HG03521 (cell line): Measurements from ENCODE around the gene TMEM245.
"Not testable (repeated sequence)": the region's sequence is repeated elsewhere in the genome, so short reads cannot be mapped to it uniquely, and the experiment has no call there.

ENCODE experiments used
- ATAC-seq: cut with Tn5 transposase; IDR thresholded peaks from one replicate; pipeline ENCODE4 v1.9.1; 2021; ENCODE audit warnings: mild to moderate bottlenecking, moderate library complexity; ENCODE audit not compliant: unreplicated experiment

Gene TMEM245

GRCh38 chr9:109072133-109072692 lies 47.5 kb downstream of the TMEM245 start:
- no peak for ATAC-seq

DNA sequence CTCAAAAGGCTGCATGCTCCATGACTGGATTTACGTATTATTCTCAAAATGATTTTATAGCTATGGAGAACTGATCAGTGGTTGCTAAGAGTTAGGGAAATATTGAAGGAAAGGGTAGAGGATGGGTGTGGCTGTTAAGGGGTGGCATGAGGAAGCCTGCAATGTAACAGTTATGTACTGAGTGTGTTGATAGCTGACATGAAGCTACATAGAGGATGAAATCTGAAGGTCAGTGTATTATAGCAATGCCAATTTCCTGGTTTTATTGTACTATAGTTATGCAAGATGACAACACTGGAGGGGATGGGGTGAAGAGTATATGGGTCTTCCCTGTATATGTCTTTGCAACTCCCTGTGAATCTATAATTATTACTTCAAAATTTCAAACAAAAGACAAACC lies 51.0 kb downstream of the TMEM245 start:
- no peak for ATAC-seq

DNA sequence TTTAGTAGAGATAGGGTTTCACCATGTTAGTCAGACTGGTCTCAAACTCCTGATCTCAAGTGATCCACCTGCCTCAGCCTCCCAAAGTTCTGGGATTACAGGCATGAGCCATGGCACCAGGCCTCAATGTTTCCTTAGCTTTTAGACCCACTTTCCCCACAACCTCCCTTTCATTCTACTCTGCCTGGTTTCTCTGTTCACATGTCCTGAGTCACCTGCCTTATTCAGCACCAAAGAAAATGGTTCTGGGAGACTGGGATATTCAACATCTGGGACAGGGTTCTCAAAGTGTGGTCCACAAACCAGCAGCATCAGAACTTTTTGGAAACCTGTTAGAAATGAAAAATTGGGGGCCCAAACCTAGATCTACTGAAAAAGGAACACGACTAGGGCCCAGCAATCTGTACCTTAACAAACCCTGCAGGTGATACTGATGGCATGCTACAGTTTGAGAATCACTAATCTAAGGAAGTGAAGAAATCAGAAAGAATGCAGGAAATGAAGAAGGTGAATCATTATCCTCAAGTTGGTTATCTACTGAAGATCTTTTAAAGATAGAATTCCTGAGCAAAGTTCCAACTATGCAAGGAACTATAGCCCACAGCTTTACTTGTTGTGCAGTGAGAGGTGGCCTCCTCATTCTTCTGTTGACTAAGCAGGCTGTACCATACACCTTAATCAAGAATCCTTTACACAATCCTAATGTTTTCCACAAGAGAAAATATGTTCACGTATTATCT lies 54.6 kb downstream of the TMEM245 start:
- no peak for ATAC-seq

GRCh38 chr9:109063760-109064159 lies 56.0 kb downstream of the TMEM245 start:
- no peak for ATAC-seq

DNA sequence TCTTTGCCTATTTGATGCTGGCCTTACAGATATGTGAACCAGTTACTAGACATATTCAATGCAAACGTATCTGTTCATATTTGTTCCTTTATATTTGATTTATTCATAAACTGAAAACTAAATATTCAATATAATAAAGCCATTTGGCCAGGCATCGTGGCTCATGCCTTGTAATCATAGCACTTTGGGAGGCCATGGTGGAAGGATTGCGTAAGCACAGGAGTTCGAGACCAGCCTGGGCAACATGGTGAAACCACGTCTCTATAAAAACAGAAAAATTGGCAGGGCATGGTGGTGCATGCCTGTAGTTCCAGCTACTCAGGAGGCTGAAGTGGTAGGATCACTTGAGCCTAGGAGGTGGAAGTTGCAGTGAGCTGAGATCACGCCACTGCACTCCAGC lies 57.2 kb downstream of the TMEM245 start:
- ATAC-seq: no peak

DNA sequence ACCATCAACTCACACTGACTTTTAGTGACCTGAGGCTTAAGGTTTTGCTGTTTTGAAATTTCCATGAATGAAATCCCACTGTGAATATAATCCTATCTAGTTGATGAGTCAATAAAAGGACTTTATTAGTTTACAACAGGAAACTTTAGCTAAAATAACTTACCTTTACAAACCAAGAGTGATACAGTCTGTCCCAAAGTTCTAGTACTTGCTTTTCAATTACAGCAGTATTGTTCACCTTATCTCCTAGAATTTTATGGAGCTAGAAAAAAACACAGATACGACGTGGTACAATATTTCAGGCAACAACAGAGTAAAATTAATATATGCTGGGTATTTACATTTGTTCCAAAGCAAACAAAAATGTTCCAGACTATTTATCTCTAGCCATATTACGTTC lies 59.6 kb downstream of the TMEM245 start:
- ATAC-seq: no peak

- not testable (repeated sequence) for ATAC-seq
These were observed 66.6 kb downstream of the TMEM245 start for GRCh38 chr9:109053121-109053520.

- ATAC-seq: no peak
These were observed 67.3 kb downstream of the TMEM245 start for GRCh38 chr9:109052416-109052815.

GRCh38 chr9:109051733-109052132 lies 68.0 kb downstream of the TMEM245 start:
- no peak for ATAC-seq

DNA sequence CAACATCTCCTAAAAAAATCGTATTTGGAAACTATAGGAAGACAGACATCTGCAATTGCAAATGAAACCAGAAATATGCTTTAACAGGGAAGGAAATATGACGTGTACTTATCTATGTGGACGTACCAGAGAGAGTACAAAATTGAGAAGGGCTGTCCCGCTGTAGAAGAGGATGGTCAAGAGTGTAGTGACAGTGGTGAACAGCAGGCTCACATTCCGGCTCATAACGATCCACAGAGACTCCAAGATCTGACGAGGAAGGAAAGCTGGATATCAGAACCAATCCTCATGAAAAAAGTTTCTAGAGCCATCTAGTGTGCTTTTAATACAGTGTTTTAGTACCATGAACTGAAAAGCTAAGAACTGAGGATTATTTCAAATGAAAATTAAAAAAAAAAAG lies 69.3 kb downstream of the TMEM245 start:
- ATAC-seq: no peak

DNA sequence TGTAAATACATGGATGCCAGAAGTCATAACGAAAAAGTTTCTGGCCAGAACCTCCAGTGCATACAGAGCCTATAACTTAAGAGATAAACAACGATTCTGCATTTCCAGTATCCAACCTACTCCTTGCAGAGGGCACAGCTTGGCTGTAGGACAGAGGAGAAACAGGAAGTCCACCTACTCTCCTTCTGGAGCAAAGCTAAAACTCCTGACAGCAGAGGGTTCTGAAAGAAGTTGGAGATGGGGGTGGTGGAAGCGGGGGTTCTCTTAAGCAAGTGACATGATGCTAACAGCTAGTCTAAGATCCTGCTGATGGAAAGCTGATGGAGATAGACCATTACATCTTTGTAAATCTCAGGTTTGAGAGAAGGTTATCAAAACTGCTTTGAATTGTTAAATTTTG lies 70.9 kb downstream of the TMEM245 start:
- no peak for ATAC-seq

- no peak for ATAC-seq
These were observed 72.5 kb downstream of the TMEM245 start for GRCh38 chr9:109047259-109047658.

GRCh38 chr9:109046346-109046745 lies 73.4 kb downstream of the TMEM245 start:
- ATAC-seq: no peak

DNA sequence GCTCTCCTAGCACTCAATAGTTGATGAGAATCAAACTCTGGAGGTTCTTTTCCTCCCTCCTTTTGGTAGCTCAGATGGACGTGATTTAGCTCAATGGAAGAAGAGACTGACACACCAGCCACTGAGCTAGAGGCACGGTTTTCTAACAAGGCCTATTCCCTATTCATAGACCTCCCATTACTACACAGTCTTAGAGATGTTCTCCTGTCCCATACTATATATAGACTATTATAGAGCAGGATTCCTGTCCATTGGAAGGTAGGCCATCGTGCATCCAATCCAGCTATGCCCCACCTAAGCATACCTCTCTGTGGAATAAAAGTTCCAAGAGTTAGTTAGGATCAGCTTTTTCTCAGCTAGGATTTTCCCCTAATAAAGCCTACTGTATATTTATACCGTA lies 76.2 kb downstream of the TMEM245 start:
- no peak for ATAC-seq

- ATAC-seq: no peak
These were observed 79.2 kb downstream of the TMEM245 start for GRCh38 chr9:109040571-109040970.

DNA sequence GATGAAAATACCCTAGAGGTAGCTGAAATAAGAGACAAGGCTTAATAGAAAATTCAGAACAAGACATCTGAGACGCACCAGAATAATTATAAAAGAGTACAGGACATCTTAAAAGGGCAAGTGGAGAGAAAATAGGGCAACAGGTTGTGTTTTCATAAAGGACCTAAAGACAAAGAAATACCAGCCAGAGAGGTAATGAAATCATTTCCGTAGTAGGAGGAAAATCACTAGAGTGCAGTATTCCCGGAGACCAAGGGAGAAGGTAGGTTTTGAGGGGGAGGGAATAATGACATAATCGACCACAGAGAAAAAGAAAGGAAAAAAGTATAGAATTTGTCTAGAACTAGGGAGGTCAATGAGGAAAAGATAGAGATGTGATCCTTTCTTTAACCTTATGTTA lies 80.2 kb downstream of the TMEM245 start:
- ATAC-seq: no peak

GRCh38 chr9:109037946-109038715 lies 81.6 kb downstream of the TMEM245 start:
- ATAC-seq: no peak

DNA sequence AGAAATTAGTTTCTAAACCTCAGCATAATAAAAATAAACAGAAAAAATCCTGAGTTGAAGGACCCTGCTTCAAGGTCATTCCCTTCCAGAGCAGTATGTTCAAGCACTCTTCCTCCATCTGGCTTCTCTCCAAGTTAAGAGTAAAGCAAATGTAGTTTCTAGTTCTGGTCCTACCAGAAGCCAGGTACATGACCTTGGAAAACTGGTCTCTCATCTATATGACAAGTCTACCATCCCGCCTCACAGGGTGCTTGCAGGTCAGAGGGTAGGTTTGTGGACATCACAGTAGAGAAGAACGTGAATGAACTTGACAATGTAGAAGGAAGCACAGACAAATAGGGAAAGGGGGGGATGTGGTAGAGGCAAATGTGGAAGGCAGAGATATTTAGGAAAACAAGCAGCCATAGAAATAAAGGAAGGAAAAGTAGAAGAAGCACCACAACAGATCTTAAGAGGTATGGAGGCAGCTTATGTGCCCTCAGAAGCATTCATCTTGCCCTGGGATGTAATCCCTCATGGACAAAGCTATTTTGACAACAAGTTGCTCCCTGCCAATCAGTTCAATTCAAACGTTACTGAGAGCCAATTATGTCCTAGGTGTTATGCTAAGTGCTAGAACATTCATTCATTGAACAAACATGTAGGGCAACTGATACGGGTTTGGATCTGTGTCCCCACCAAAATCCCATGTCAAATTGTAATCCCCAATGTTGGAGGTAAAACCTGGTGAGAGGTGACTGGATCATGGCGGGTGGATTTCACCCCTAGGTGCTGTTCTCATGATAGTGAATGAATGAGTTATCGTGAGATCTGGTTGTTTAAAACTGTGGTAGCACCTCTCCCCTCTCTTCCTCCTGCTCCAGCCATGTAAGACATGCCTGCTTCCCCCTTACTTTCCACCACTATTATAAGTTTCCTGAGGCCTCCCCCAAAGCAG lies 82.7 kb downstream of the TMEM245 start:
- no peak for ATAC-seq

DNA sequence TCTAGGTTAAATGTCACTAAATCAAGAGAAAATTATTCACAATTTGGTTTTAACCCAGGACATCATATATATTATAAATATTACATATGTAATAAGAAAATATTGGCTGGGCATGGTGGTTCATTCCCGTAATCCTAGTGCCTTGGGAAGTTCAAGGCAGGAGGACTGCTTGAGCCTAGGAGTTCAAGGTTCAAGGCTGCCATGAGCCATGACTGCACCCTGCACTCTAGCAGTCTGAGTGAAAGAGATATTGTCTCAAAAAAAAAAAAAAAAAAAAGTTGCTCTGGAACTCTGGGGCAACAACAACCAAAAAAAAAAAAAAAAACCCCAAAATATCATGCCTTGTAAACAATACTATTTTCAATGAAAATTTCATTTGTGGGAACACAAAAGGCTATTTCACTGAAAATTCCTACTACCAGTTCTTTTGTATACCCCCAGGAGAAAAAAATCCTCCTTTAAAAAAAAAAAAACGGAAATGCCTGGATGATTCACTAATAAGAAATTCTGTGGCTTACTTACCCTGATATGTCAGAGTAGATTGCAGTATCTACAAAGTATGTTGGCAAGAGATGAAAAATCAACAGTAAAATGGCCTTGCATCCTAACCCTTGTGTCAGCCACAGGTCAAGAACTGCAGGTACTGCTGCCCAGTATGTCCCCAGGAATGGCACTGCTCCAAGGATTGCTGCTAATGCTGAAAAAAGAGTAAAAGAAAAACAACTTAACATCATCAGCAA lies 83.9 kb downstream of the TMEM245 start:
- no peak for ATAC-seq

GRCh38 chr9:109033941-109034700 lies 85.6 kb downstream of the TMEM245 start:
- no peak for ATAC-seq
